Heart right ventricle (tissue), 16 donors: ENCODE results near the gene MPZ. TPM values are rescaled to one million over a fixed set of nuclear protein-coding genes. Genes with fewer than 3 reads are reported as not detected.
A peak's percentile ranks its signal among the peaks of the same experiment; 100 is the strongest.
"Not testable (repeated sequence)": the region's sequence is repeated elsewhere in the genome, so short reads cannot be mapped to it uniquely, and the experiment has no call there.

Experiments used
- ATAC-seq, 8 donors: fragments of 200-7000 bp; cut with Tn5 transposase; one replicate each; pipeline ENCODE4 v1.9.1; 2020; ENCODE audit warnings: mild to moderate bottlenecking in 8 of 8, moderate library complexity in 8 of 8, moderate number of reproducible peaks in 1 of 8
- DNase-seq, 2 donors: peaks; one replicate each; pipeline ENCODE4 v3.0.0-alpha.2; 2020
- H3K27ac ChIP-seq, 10 donors: fragments of 200-600 bp; sonication (generic) in 2 of 10; one replicate each; pipeline versions ENCODE4 v1.5.0 to v1.8.0; 2020 to 2022; ENCODE audit warnings: mild to moderate bottlenecking in 3 of 10
- H3K27me3 ChIP-seq, 7 donors: fragments of 200-600 bp; one replicate each; pipeline ENCODE4 v1.8.0; 2021 to 2022; ENCODE audit warnings: mild to moderate bottlenecking in 2 of 7
- H3K36me3 ChIP-seq, 9 donors: fragments of 200-600 bp; sonication (generic) in 1 of 9; one replicate each; pipeline versions ENCODE4 v1.5.0 to v1.8.0; 2020 to 2022; ENCODE audit warnings: mild to moderate bottlenecking in 2 of 9
- H3K4me1 ChIP-seq, 9 donors: fragments of 200-600 bp; sonication (generic) in 1 of 9; one replicate each; pipeline versions ENCODE4 v1.5.0 to v1.8.0; 2020 to 2022; ENCODE audit warnings: mild to moderate bottlenecking in 4 of 9
- H3K4me3 ChIP-seq, 10 donors: fragments of 200-600 bp; sonication (generic) in 2 of 10; one replicate each; pipeline versions ENCODE4 v1.5.0 to v1.8.0; 2020 to 2022; ENCODE audit warnings: mild to moderate bottlenecking in 7 of 10, moderate library complexity in 2 of 10
- H3K9me3 ChIP-seq, 11 donors: fragments of 200-600 bp in 10 of 11; sonication (generic) in 2 of 11; one replicate each; pipeline versions ENCODE4 v1.5.0 to v1.8.0; 2013 to 2022; ENCODE audit warnings: mild to moderate bottlenecking in 2 of 11, control low read depth in 1 of 11, moderate library complexity in 1 of 11
- WGBS, 2 donors: extraction: QIAGEN DNeasy Blood & Tissue Kit; methylation state at CpG; one replicate each; pipeline ENCODE4 v1.1.7; 2013; ENCODE audit warnings: inconsistent platforms in 1 of 2; 5-methylcytosine and 5-hydroxymethylcytosine counted together
- intact Hi-C, 10 donors: fragments of 100-400 bp; cut with DNase I; formaldehyde crosslinking; loops; one replicate each; pipeline versions ENCODE4 v1.11.1 to v1.14.2; 2022
- polyA plus RNA-seq, 2 donors: library from polyadenylated mRNA; stranded (reverse); fragments of 200-250 nt; gene quantifications; one replicate each; pipeline ENCODE4 v1.2.3, GENCODE V29; 2013
- total RNA-seq, 10 donors: library from RNA; stranded (reverse); fragmentation: NEBNext Ultra II Directional in 3 of 10; extraction: Animal tissue kit (Norgen Biotek cat#: 25700) in 3 of 10; gene quantifications; one replicate each; pipeline versions ENCODE4 v1.2.1 to v1.2.4, GENCODE V29; 2021 to 2023
- TF ChIP-seq, protein P1 (sequence below), 9 donors: fragments of 200-600 bp; sonication (generic) in 2 of 9; IDR thresholded peaks; one replicate each; pipeline versions ENCODE4 v1.5.0 to v1.8.0; 2021 to 2022; ENCODE audit warnings: antibody characterized with exemption in 9 of 9, mild to moderate bottlenecking in 5 of 9, moderate library complexity in 1 of 9
- donor health status: Arrhythmogenic right ventricular cardiomyopathy.
- donor health status: ischemic (EF 13 %, LVEDD 7.1; RV severe dilation, severe dysfunction).
- donor health status: healthy with polysubstance abuse.
- donor health status: DM: no; HTN: yes; CAD: no.
- donor health status: DM: no; HTN: no; CAD: no.
- donor health status: ischemic (EF 25% LVEDD 6.9; RV normal size, moderate dysfunction).
- donor health status: ischemic (EF 25% LVEDD 5.7; RV mildly dilated, moderate dysfunction).
- donor health status: healthy.
- donor health status: DM: yes; HTN: yes; CAD: no.
- donor health status: Ischemic cardiomyopathy.
- donor health status: ischemic (EF 35%, LVEDD 5.7; RV mildly dilated, moderate dysfunction).
- donor health status: nonischemic (EF 11% LVEDD 7.7; RV severe dilation, severe dysfunction).
- donor health status: DM: yes; HTN: yes; CAD: no.
- donor health status: PGD.
- donor health status: ischemic (EF 29% LVEDD 5.4; RV normal size, mild dysfunction).
- donor health status: nonischemic (EF 23%, LVEDD 6.1; RV moderate dilation, normal function).

MPZ gene
- total and polyA plus RNA-seq, 12 donors = 1.0 to 5.6 (median 1.6) TPM

DNA sequence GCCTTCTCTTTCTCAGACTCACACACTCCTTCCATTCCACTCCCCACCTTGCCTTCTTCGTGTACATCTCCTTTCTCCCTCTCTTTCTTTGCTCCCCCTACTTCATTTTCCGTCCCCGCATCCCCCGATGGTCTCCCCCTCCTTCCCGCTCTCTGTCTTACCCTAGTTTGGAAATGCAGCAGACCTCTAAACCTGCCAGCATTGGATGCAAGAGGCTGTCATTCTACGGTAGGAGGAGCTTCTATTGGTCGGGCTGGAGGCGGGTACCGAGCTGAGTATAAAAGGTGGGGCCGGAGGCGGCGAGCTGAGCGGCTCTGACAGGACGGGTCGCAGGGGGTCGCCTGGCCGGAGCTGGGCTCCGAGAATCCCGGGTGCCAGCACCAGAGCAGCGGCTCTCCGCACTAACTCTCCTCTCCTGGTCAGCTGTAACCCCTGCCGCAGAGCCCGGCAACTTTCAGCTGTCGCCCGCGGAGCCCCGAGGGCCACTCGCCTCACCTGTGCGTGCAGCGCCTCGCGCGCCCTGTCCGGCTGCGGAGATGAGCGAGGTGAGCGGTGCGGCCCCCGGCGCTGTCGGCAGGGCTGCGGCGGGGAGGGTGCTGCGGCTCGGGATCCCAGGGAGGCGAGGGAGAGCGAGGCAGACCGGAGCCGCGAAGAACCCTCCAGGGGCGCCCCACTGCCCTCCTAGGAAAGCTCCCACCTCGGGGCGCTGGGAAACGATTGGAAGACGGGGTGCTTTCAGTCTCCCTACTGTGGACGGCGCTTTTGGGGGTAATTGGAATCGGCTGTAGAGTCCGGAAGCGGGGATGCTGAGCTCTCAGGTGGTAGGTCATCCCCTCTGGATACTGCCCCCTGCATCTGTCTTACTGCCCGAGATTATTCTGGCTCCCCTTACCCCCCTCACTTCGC lies 51.1 kb downstream of the MPZ start, which contains the start of gene PCP4L1:
Gene PCP4L1, plus strand, starts transcription at position 307 of the 906 bp plus-strand sequence. Its CDS starts 230 bp downstream, at position 537.
- TF ChIP-seq, protein P1, sequence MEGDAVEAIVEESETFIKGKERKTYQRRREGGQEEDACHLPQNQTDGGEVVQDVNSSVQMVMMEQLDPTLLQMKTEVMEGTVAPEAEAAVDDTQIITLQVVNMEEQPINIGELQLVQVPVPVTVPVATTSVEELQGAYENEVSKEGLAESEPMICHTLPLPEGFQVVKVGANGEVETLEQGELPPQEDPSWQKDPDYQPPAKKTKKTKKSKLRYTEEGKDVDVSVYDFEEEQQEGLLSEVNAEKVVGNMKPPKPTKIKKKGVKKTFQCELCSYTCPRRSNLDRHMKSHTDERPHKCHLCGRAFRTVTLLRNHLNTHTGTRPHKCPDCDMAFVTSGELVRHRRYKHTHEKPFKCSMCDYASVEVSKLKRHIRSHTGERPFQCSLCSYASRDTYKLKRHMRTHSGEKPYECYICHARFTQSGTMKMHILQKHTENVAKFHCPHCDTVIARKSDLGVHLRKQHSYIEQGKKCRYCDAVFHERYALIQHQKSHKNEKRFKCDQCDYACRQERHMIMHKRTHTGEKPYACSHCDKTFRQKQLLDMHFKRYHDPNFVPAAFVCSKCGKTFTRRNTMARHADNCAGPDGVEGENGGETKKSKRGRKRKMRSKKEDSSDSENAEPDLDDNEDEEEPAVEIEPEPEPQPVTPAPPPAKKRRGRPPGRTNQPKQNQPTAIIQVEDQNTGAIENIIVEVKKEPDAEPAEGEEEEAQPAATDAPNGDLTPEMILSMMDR (IDR thresholded peaks at IDR 0.05) = no peak
- intact Hi-C loops = no loop called here
- Histone ChIP-seq H3K4me1 (peaks cover 0 to 12% (median 8%) of the 10 kb centered on the region in 9 donors), H3K36me3 (no peaks in the 10 kb centered on the region), H3K9me3 (peaks cover 0 to 19% (median 12%) of the 10 kb centered on the region in 11 donors), H3K27ac (no peak within 1 kb of the TSS), H3K4me3 (peak within 1 kb of the TSS; percentile 4 to 58 (median 50)), H3K27me3 (peaks cover 0 to 55% (median 47%) of the 10 kb centered on the region in 7 donors)
- ATAC-seq = peak; percentile 69 to 88 (median 80)
- DNase-seq = peak; percentile 25 to 41
- WGBS, 2 donors = 2 to 4% methylated on average over 61 to 62 of the region's 62 CpGs

DNA sequence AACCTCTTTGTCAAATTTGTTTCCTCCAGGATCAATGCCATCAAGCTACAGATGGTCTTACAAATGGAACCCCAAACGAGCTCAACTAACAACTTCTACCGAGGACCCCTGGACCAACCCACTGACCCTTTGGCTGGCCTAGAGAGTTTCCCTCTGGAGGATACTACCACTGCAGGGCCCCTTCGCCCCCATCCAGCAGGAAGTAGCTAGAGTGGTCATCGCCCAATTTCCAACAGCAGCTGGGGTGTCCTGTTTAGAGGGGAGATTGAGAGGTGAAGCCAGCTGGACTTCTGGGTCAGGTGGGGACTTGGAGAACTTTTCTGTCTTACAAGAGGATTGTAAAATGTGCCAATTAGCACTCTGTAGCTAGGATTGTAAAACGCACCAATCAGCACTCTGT lies 52.7 kb downstream of the MPZ start:
- H3K36me3 ChIP-seq, intact Hi-C loops, ATAC-seq, DNase-seq, H3K27ac ChIP-seq, H3K4me3 ChIP-seq: not testable (repeated sequence)
- Histone ChIP-seq H3K4me1 (peaks cover 0 to 12% (median 8%) of the 10 kb centered on the region in 9 donors), H3K27me3 (peaks cover 0 to 55% (median 47%) of the 10 kb centered on the region in 7 donors), H3K9me3 (peaks cover 0 to 19% (median 12%) of the 10 kb centered on the region in 11 donors)
- 94 to 96% methylated on average over 5 of the region's 5 CpGs for whole genome bisulfite sequencing, 2 donors

DNA sequence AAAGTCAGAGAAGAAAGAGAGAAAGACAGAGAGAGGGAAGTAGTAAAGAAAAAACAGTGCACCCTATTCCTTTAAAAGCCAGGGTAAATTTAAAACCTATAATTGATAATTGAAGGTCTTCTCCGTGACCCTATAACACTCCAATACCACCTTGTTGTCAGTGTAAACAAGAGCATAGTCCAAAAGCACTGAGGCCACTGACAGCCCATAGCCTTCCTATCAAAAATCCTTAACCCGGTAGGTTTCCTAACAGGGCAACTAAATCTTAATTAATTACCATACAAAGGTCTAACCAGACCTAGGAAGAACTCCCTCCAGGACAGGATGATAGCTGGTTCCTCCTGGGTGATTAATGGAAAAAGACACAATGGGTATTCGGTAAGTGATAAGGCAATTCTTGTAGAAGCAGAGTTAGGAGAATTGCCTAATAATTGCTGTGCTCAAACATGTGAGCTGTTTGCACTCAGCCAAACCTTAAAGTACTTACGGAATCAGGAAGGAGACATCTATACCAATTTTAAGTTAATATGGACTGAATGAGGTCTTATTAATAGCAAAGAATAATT lies 53.7 kb downstream of the MPZ start:
- intact Hi-C loops, DNase-seq, H3K4me3 ChIP-seq, ATAC-seq, H3K27ac ChIP-seq, H3K36me3 ChIP-seq: not testable (repeated sequence)
- WGBS, 2 donors = 81 to 83% methylated on average over 4 of the region's 4 CpGs
- H3K4me1 ChIP-seq = peaks cover 0 to 12% (median 8%) of the 10 kb centered on the region in 9 donors
- peaks cover 0 to 23% (median 12%) of the 10 kb centered on the region in 11 donors for H3K9me3 ChIP-seq
- H3K27me3 ChIP-seq = peaks cover 0 to 45% (median 43%) of the 10 kb centered on the region in 7 donors

DNA sequence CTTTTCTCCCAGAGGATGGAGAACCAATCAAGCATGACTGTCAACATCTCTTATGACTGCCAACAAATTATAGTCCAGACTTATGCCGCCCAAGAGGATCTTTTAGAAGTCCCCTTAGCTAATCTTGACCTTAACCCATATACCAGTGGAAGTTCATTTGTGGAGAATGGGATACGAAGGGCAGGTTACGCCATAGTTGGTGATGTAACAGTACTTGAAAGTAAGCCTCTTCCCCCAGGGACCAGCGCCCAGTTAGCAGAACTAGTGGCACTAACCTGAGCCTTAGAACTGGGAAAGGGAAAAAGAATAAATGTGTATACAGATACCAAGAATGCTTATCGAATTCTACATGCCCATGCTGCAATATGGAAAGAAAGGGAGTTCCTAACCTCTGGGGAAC lies 54.5 kb downstream of the MPZ start:
- peaks cover 0 to 12% (median 8%) of the 10 kb centered on the region in 9 donors for H3K4me1 ChIP-seq
- intact Hi-C loops, H3K36me3 ChIP-seq, ATAC-seq, H3K27ac ChIP-seq, DNase-seq, H3K4me3 ChIP-seq: not testable (repeated sequence)
- peaks cover 0 to 38% (median 35%) of the 10 kb centered on the region in 7 donors for H3K27me3 ChIP-seq
- 81 to 83% methylated on average over 5 of the region's 5 CpGs for WGBS, 2 donors
- peaks cover 0 to 31% (median 13%) of the 10 kb centered on the region in 11 donors for H3K9me3 ChIP-seq

Other genes with a start within 250 kb of the MPZ start
- 10 to 100 TPM in 1 of 10 donors, 1 to 10 TPM in 9; 1.5 to 16.4 (median 2.1) TPM for gene ARHGAP30, start 240.1 kb downstream of the MPZ start, total RNA-seq
- 1 to 10 TPM; 1.2 to 1.4 TPM for gene ARHGAP30, start 240.1 kb downstream of the MPZ start, polyA plus RNA-seq
- under 1 TPM in 1 of 10 donors, not detected in 9; 0.19 TPM for gene NECTIN4, start 220.4 kb downstream of the MPZ start, total RNA-seq
- under 1 TPM in 1 of 2 donors, not detected in 1; 0.06 TPM for gene NECTIN4, start 220.4 kb downstream of the MPZ start, polyA plus RNA-seq
- gene KLHDC9, start 211.6 kb downstream of the MPZ start, total RNA-seq = 10 to 100 TPM in 5 of 10 donors, 1 to 10 TPM in 5; 2.2 to 17.7 (median 9.0) TPM
- 1 to 10 TPM in 1 of 2 donors, under 1 TPM in 1; 0.83 to 6.7 TPM for gene KLHDC9, start 211.6 kb downstream of the MPZ start, polyA plus RNA-seq
- gene PFDN2, start 191.9 kb downstream of the MPZ start, total RNA-seq = 10 to 100 TPM; 44.6 to 78.7 (median 54.1) TPM
- gene PFDN2, start 191.9 kb downstream of the MPZ start, polyA plus RNA-seq = 100 to 1,000 TPM; 185 to 273 TPM
- 10 to 100 TPM; 24.1 to 41.2 (median 33.4) TPM for gene NIT1, start 191.9 kb downstream of the MPZ start, total RNA-seq
- gene NIT1, start 191.9 kb downstream of the MPZ start, polyA plus RNA-seq = 10 to 100 TPM; 28.5 to 30.6 TPM
- 10 to 100 TPM; 21.7 to 33.0 (median 26.3) TPM for gene DEDD, start 177.3 kb downstream of the MPZ start, total RNA-seq
- gene DEDD, start 177.3 kb downstream of the MPZ start, polyA plus RNA-seq = 10 to 100 TPM; 19.7 to 27.2 TPM
- gene UFC1, start 156.0 kb downstream of the MPZ start, total RNA-seq = 10 to 100 TPM; 63.9 to 88.3 (median 74.9) TPM
- gene UFC1, start 156.0 kb downstream of the MPZ start, polyA plus RNA-seq = 100 to 1,000 TPM in 1 of 2 donors, 10 to 100 TPM in 1; 43.0 to 142 TPM
- gene USP21, start 150.5 kb downstream of the MPZ start, total RNA-seq = 10 to 100 TPM in 9 of 10 donors, 1 to 10 TPM in 1; 8.8 to 24.0 (median 14.7) TPM
- gene USP21, start 150.5 kb downstream of the MPZ start, polyA plus RNA-seq = 10 to 100 TPM; 13.2 to 22.4 TPM
- 10 to 100 TPM in 8 of 10 donors, 1 to 10 TPM in 2; 8.5 to 19.8 (median 15.0) TPM for gene PPOX, start 143.5 kb downstream of the MPZ start, total RNA-seq
- gene PPOX, start 143.5 kb downstream of the MPZ start, polyA plus RNA-seq = 10 to 100 TPM in 1 of 2 donors, 1 to 10 TPM in 1; 10.0 to 58.5 TPM
- gene B4GALT3, start 132.5 kb downstream of the MPZ start, total RNA-seq = 10 to 100 TPM; 12.1 to 28.9 (median 19.6) TPM
- gene B4GALT3, start 132.5 kb downstream of the MPZ start, polyA plus RNA-seq = 10 to 100 TPM; 11.5 to 25.5 TPM
- 10 to 100 TPM in 6 of 10 donors, 1 to 10 TPM in 4; 1.7 to 86.1 (median 17.7) TPM for gene ADAMTS4, start 110.9 kb downstream of the MPZ start, total RNA-seq
- gene ADAMTS4, start 110.9 kb downstream of the MPZ start, polyA plus RNA-seq = 10 to 100 TPM in 1 of 2 donors, 1 to 10 TPM in 1; 5.4 to 11.9 TPM
- 100 to 1,000 TPM; 244 to 370 (median 318) TPM for gene NDUFS2, start 107.6 kb downstream of the MPZ start, total RNA-seq
- gene NDUFS2, start 107.6 kb downstream of the MPZ start, polyA plus RNA-seq = 100 to 1,000 TPM; 121 to 193 TPM
- gene FCER1G, start 94.7 kb downstream of the MPZ start, total RNA-seq = 10 to 100 TPM in 4 of 10 donors, 1 to 10 TPM in 6; 2.0 to 65.8 (median 5.3) TPM
- gene FCER1G, start 94.7 kb downstream of the MPZ start, polyA plus RNA-seq = 10 to 100 TPM; 19.7 to 64.6 TPM
- gene APOA2, start 86.3 kb downstream of the MPZ start, total RNA-seq = under 1 TPM in 1 of 10 donors, not detected in 9; 0.89 TPM
- not detected for gene APOA2, start 86.3 kb downstream of the MPZ start, polyA plus RNA-seq
- gene TOMM40L, start 83.9 kb downstream of the MPZ start, total RNA-seq = 10 to 100 TPM; 29.8 to 37.6 (median 33.2) TPM
- 10 to 100 TPM; 17.6 to 29.3 TPM for gene TOMM40L, start 83.9 kb downstream of the MPZ start, polyA plus RNA-seq
- not detected for gene NR1I3, start 71.8 kb downstream of the MPZ start, total RNA-seq
- under 1 TPM in 1 of 2 donors, not detected in 1; 0.10 TPM for gene NR1I3, start 71.8 kb downstream of the MPZ start, polyA plus RNA-seq
- gene PCP4L1, start 51.2 kb downstream of the MPZ start, total RNA-seq = 1 to 10 TPM in 1 of 10 donors, under 1 TPM in 8, not detected in 1; 0.38 to 1.0 (median 0.46) TPM
- gene PCP4L1, start 51.2 kb downstream of the MPZ start, polyA plus RNA-seq = under 1 TPM; 0.29 to 0.75 TPM
- gene SDHC, start 4.4 kb upstream of the MPZ start, total RNA-seq = 100 to 1,000 TPM; 342 to 459 (median 420) TPM
- 100 to 1,000 TPM in 1 of 2 donors, 10 to 100 TPM in 1; 18.1 to 176 TPM for gene SDHC, start 4.4 kb upstream of the MPZ start, polyA plus RNA-seq
- gene CFAP126, start 57.9 kb upstream of the MPZ start, total RNA-seq = not detected
- not detected for gene CFAP126, start 57.9 kb upstream of the MPZ start, polyA plus RNA-seq
- gene FCGR2A, start 195.5 kb upstream of the MPZ start, total RNA-seq = 10 to 100 TPM in 5 of 10 donors, 1 to 10 TPM in 5; 4.2 to 66.0 (median 9.9) TPM
- gene FCGR2A, start 195.5 kb upstream of the MPZ start, polyA plus RNA-seq = 10 to 100 TPM; 11.3 to 16.4 TPM
- gene HSPA6, start 214.6 kb upstream of the MPZ start, total RNA-seq = 1 to 10 TPM in 4 of 10 donors, under 1 TPM in 6; 0.13 to 5.6 (median 0.58) TPM
- gene HSPA6, start 214.6 kb upstream of the MPZ start, polyA plus RNA-seq = 1 to 10 TPM in 1 of 2 donors, under 1 TPM in 1; 0.73 to 1.7 TPM
- 100 to 1,000 TPM in 1 of 10 donors, 10 to 100 TPM in 3, 1 to 10 TPM in 6; 1.9 to 120 (median 6.2) TPM for gene FCGR3A, start 239.8 kb upstream of the MPZ start, total RNA-seq
- gene FCGR3A, start 239.8 kb upstream of the MPZ start, polyA plus RNA-seq = 10 to 100 TPM in 1 of 2 donors, 1 to 10 TPM in 1; 5.6 to 10.7 TPM